ENCODE data around the gene SPP1.
"Not testable (repeated sequence)": the region's sequence is repeated elsewhere in the genome, so short reads cannot be mapped to it uniquely, and the experiment has no call there.

- not testable (repeated sequence) for TF ChIP-seq CTCF (IDR thresholded peaks at IDR 0.05; ENCODE audit: borderline replicate concordance, extremely low read depth, low read length, poor library complexity, severe bottlenecking); EZH2 (IDR thresholded peaks at IDR 0.05; ENCODE audit: borderline replicate concordance, low read depth, low read length, severe bottlenecking)
These were observed 23.7 kb downstream of the SPP1 start for GRCh38 chr4:87999191-87999691.
